Left lung (tissue), 10 donors: ENCODE data around the gene A2ML1. TPM values are rescaled to one million over a fixed set of nuclear protein-coding genes. Genes with fewer than 3 reads are reported as not detected.
A peak's percentile ranks its signal among the peaks of the same experiment; 100 is the strongest.
"Not testable (repeated sequence)": the region's sequence is repeated elsewhere in the genome, so short reads cannot be mapped to it uniquely, and the experiment has no call there.

Experiments used
- ATAC-seq: fragments of 200-7000 bp; cut with Tn5 transposase; one replicate; pipeline ENCODE4 v1.9.1; 2020; ENCODE audit warnings: moderate library complexity
- DNase-seq, 4 donors: peaks; one replicate each; pipeline ENCODE4 v3.0.0-alpha.2; 2013 to 2020
- H3K27ac ChIP-seq, 2 donors: fragments of 200-600 bp; sonication (generic) in 1 of 2; one replicate each; pipeline versions ENCODE4 v1.5.0 to v1.8.0; 2020 to 2021
- H3K27me3 ChIP-seq, 2 donors: fragments of 200-600 bp; sonication (generic) in 1 of 2; one replicate each; pipeline versions ENCODE4 v1.5.0 to v1.8.0; 2020 to 2021
- H3K36me3 ChIP-seq, 2 donors: fragments of 200-600 bp; sonication (generic) in 1 of 2; one replicate each; pipeline versions ENCODE4 v1.5.0 to v1.8.0; 2020 to 2021
- H3K4me1 ChIP-seq, 2 donors: fragments of 200-600 bp; one replicate each; pipeline ENCODE4 v1.8.0; 2021
- H3K4me3 ChIP-seq, 2 donors: fragments of 200-600 bp; sonication (generic) in 1 of 2; one replicate each; pipeline versions ENCODE4 v1.5.0 to v1.8.0; 2020 to 2021; ENCODE audit warnings: mild to moderate bottlenecking in 1 of 2
- H3K9me3 ChIP-seq, 2 donors: fragments of 200-600 bp; sonication (generic) in 1 of 2; one replicate each; pipeline versions ENCODE4 v1.5.0 to v1.8.0; 2020 to 2021
- CTCF ChIP-seq, 2 donors: fragments of 200-600 bp; sonication (generic) in 1 of 2; IDR thresholded peaks; one replicate each; pipeline versions ENCODE4 v1.5.0 to v1.8.0; 2021; ENCODE audit warnings: antibody characterized with exemption in 2 of 2
- intact Hi-C, 2 donors: fragments of 100-400 bp; cut with DNase I; formaldehyde crosslinking; loops; one replicate each; pipeline versions ENCODE4 v1.11.2 to v1.14.2; 2022
- polyA plus RNA-seq, 6 donors: library from polyadenylated mRNA; unstranded; fragments of 120-200 nt; gene quantifications; one replicate each; pipeline ENCODE4 v1.2.1, GENCODE V29; 2013; ENCODE audit not compliant: insufficient read length in 6 of 6
- total RNA-seq, 2 donors: library from RNA; stranded (reverse); fragmentation: NEBNext Ultra II Directional; extraction: Animal tissue kit (Norgen Biotek cat#: 25700); gene quantifications; one replicate each; pipeline ENCODE4 v1.2.1, GENCODE V29; 2021
- donor health status: DM: no; HTN: yes; CAD: no.
- donor health status: DM: no; HTN: no; CAD: no.

Gene A2ML1
- total and polyA plus RNA-seq, 8 donors = 0.72 to 0.94 (median 0.89) TPM; not detected in 2

- Histone ChIP-seq H3K27me3 (no peaks in the 10 kb centered on the region), H3K27ac (peak overlapping the region in 1 of 2 donors; percentile 85), H3K36me3 (peaks cover 0 to 10% of the 10 kb centered on the region in 2 donors), H3K4me3 (peak overlapping the region; percentile 60 to 64), H3K4me1 (peaks cover 7 to 24% of the 10 kb centered on the region in 2 donors), H3K9me3 (no peaks in the 10 kb centered on the region)
- DNase-seq (peak; percentile 36 to 86 (median 54)), ATAC-seq (peak; percentile 91)
- TF ChIP-seq CTCF (IDR thresholded peaks at IDR 0.05) = no peak
- intact Hi-C loops = no loop called here
These were observed 92.5 kb downstream of the A2ML1 start for GRCh38 chr12:8914716-8915526.

GRCh38 chr12:8916154-8916553, 93.7 kb downstream of the A2ML1 start:
- Histone ChIP-seq H3K4me1 (peaks cover 7 to 24% of the 10 kb centered on the region in 2 donors), H3K9me3 (no peaks in the 10 kb centered on the region), H3K36me3 (peaks cover 0 to 20% of the 10 kb centered on the region in 2 donors), H3K27ac (no peak overlapping the region), H3K4me3 (no peak overlapping the region), H3K27me3 (no peaks in the 10 kb centered on the region)
- TF ChIP-seq CTCF (IDR thresholded peaks at IDR 0.05) = no peak
- no peak for DNase-seq
- no peak for ATAC-seq
- intact Hi-C loops = no loop called here

- no peak for TF ChIP-seq CTCF (IDR thresholded peaks at IDR 0.05)
- Histone ChIP-seq H3K27me3 (no peaks in the 10 kb centered on the region), H3K36me3 (peaks cover 0 to 28% of the 10 kb centered on the region in 2 donors), H3K4me1 (peaks cover 7 to 24% of the 10 kb centered on the region in 2 donors), H3K9me3 (no peaks in the 10 kb centered on the region), H3K4me3 (no peak overlapping the region), H3K27ac (no peak overlapping the region)
- ATAC-seq (no peak), DNase-seq (no peak)
- intact Hi-C loops = no loop called here
These were observed 94.6 kb downstream of the A2ML1 start for GRCh38 chr12:8917031-8917430.

- H3K27me3 ChIP-seq = no peaks in the 10 kb centered on the region
- peaks cover 0 to 35% of the 10 kb centered on the region in 2 donors for H3K36me3 ChIP-seq
- no peak overlapping the region for H3K4me3 ChIP-seq
- H3K4me1 ChIP-seq = peaks cover 7 to 23% of the 10 kb centered on the region in 2 donors
- intact Hi-C loops = no loop called here
- no peak for TF ChIP-seq CTCF (IDR thresholded peaks at IDR 0.05)
- no peaks in the 10 kb centered on the region for H3K9me3 ChIP-seq
- ATAC-seq (no peak), DNase-seq (no peak)
- no peak overlapping the region for H3K27ac ChIP-seq
These were observed 95.3 kb downstream of the A2ML1 start for GRCh38 chr12:8917751-8918150.

GRCh38 chr12:8919643-8920042, 97.2 kb downstream of the A2ML1 start:
- H3K4me1 ChIP-seq, H3K4me3 ChIP-seq, H3K9me3 ChIP-seq, H3K27ac ChIP-seq, ATAC-seq, DNase-seq, H3K27me3 ChIP-seq, intact Hi-C loops: not testable (repeated sequence)
- peaks cover 0 to 35% of the 10 kb centered on the region in 2 donors for H3K36me3 ChIP-seq
